Keratinocyte (primary cell): ENCODE results near the gene CYP1A2.

Experiments
- EZH2 ChIP-seq: IDR thresholded peaks from one replicate; pipeline ENCODE4 v1.6.1; 2012; ENCODE audit warnings: inconsistent platforms, mild to moderate bottlenecking, low read length, moderate library complexity
- TF ChIP-seq, protein P1 (sequence below), 3 experiments: IDR thresholded peaks in 1 of 3; conservative IDR thresholded peaks in 1 of 3; optimal IDR thresholded peaks in 1 of 3; 2 replicates in 2 of 3; 3 replicates in 1 of 3; pipeline versions ENCODE3 to v1.5.1; 2011; ENCODE audit warnings: low read length in 3 of 3, mild to moderate bottlenecking in 3 of 3, moderate library complexity in 2 of 3, control low read depth in 1 of 3, inconsistent platforms in 1 of 3; ENCODE audit not compliant: insufficient read depth in 2 of 3; ENCODE audit errors: extremely low read depth in 1 of 3

DNA sequence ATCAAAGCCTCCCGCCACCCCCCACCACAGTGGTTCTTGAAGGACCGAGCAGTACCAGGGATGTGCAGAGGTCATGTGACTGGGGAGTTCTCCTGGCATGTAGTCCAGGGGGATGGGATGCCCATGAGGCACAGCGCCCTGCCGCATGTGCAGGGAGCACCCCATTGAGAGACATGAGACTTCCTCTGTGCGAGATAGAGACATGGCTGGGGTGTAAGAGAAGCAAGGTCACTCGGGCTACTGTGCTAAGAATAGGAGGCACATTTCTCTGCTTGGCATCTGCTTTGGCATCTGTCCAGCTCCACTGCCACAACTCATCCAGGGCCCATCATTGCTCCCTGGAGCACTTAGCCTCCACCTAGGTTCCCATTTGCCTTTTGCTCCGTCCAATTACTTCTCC lies 20.9 kb upstream of the CYP1A2 start:
- TF ChIP-seq, protein P1, sequence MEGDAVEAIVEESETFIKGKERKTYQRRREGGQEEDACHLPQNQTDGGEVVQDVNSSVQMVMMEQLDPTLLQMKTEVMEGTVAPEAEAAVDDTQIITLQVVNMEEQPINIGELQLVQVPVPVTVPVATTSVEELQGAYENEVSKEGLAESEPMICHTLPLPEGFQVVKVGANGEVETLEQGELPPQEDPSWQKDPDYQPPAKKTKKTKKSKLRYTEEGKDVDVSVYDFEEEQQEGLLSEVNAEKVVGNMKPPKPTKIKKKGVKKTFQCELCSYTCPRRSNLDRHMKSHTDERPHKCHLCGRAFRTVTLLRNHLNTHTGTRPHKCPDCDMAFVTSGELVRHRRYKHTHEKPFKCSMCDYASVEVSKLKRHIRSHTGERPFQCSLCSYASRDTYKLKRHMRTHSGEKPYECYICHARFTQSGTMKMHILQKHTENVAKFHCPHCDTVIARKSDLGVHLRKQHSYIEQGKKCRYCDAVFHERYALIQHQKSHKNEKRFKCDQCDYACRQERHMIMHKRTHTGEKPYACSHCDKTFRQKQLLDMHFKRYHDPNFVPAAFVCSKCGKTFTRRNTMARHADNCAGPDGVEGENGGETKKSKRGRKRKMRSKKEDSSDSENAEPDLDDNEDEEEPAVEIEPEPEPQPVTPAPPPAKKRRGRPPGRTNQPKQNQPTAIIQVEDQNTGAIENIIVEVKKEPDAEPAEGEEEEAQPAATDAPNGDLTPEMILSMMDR (optimal IDR thresholded peaks at IDR 0.05 in 1 of 3, IDR thresholded peaks at IDR 0.05 in 1 of 3, conservative IDR thresholded peaks at IDR 0.05 in 1 of 3; ENCODE audit: extremely low read depth in 1 of 3, insufficient read depth in 2 of 3, low read length in 3 of 3), result no peak
- no peak for TF ChIP-seq EZH2
